HepG2 (cell line): ENCODE measurements around the gene COL27A1. TPM values are rescaled to one million over a fixed set of nuclear protein-coding genes. Genes with fewer than 3 reads are reported as not detected.
A peak's percentile ranks its signal among the peaks of the same experiment; 100 is the strongest.

ENCODE experiments used
- ATAC-seq: fragments of 200-7000 bp; cut with Tn5 transposase; 3 replicates; pipeline ENCODE4 v1.9.1; 2020; ENCODE audit warnings: mild to moderate bottlenecking, moderate library complexity
- BruUV-seq: library from RNA; stranded (reverse); fragments of 400-500 nt; replicated peaks from 2 replicates; lab custom pipeline; 2021; lab: Mats Ljungman, UMichigan
- CTCF ChIA-PET: fragments of 300-600 bp; formaldehyde crosslinking; extraction: SDS; loops from one replicate; lab custom pipeline; 2021; ENCODE audit warnings: low total read pairs, inconsistent platforms, low intra/inter-chr PET ratio; lab: Yijun Ruan, JAX
- POLR2A ChIA-PET: fragments of 350-600 bp; sonication (Branson Sonifier 250); formaldehyde crosslinking; loops from one replicate; lab custom pipeline; 2020; ENCODE audit warnings: antibody characterized with exemption, inconsistent platforms; lab: Yijun Ruan, JAX
- DNase-seq: peaks from one replicate; pipeline ENCODE4 v3.0.0-alpha.2; 2015; ENCODE audit warnings: low spot score
- FAIRE-seq: peaks from 3 replicates; lab custom pipeline; 2011; peaks lifted over from hg19 to GRCh38; lab: Jason Lieb, UNC
- H2AFZ ChIP-seq: one replicate; pipeline ENCODE4 v1.6.1; 2011; ENCODE audit warnings: low read length, inconsistent platforms
- H3K27ac ChIP-seq: fragments of 300-600 bp; 3 replicates; pipeline ENCODE4 v1.8.0; 2011; ENCODE audit warnings: mixed run types, mild to moderate bottlenecking, mixed read lengths, low read length, inconsistent platforms; ENCODE audit not compliant: insufficient read depth; ENCODE audit errors: extremely low read length
- H3K27me3 ChIP-seq, 2 experiments: fragments of 200-600 bp in 1 of 2; 2 replicates in 1 of 2; 3 replicates in 1 of 2; pipeline versions ENCODE4 v1.6.0 to v1.8.0; 2011; ENCODE audit warnings: low read length in 2 of 2, mild to moderate bottlenecking in 2 of 2, moderate library complexity in 2 of 2, inconsistent platforms in 1 of 2; ENCODE audit not compliant: insufficient read depth in 2 of 2, control insufficient read depth in 1 of 2
- H3K36me3 ChIP-seq, 2 experiments: fragments of 200-600 bp in 1 of 2; replicated peaks in 1 of 2; 2 replicates in 1 of 2; 3 replicates in 1 of 2; pipeline versions ENCODE4 v1.5.1 to v1.8.0; 2011; ENCODE audit warnings: low read length in 2 of 2, inconsistent platforms in 1 of 2; ENCODE audit not compliant: insufficient read depth in 2 of 2, control insufficient read depth in 1 of 2
- H3K4me1 ChIP-seq: 2 replicates; pipeline ENCODE4 v1.5.1; 2012; ENCODE audit warnings: low read length, inconsistent platforms; ENCODE audit not compliant: insufficient read depth
- H3K4me2 ChIP-seq: 2 replicates; pipeline ENCODE4 v1.6.0; 2011; ENCODE audit warnings: low read depth, low read length, inconsistent platforms
- H3K4me3 ChIP-seq, 3 experiments: fragments of 200-600 bp in 1 of 3; sonication (generic), shearing (Covaris generic) in 1 of 3; replicated peaks in 1 of 3; 2 replicates each; pipeline ENCODE4 v1.5.1; 2011 to 2016; ENCODE audit warnings: low read length in 3 of 3, inconsistent platforms in 2 of 3, low read depth in 2 of 3, mild to moderate bottlenecking in 2 of 3, control low read depth in 1 of 3, mixed read lengths in 1 of 3; ENCODE audit not compliant: insufficient read depth in 1 of 3
- H3K79me2 ChIP-seq: one replicate; pipeline ENCODE4 v1.6.1; 2011; ENCODE audit warnings: low read length, inconsistent platforms; ENCODE audit not compliant: insufficient read depth
- H3K9ac ChIP-seq: 2 replicates; pipeline ENCODE4 v1.6.0; 2011; ENCODE audit warnings: mild to moderate bottlenecking, low read depth, low read length, inconsistent platforms; ENCODE audit not compliant: insufficient read depth
- H3K9me3 ChIP-seq: 2 replicates; pipeline ENCODE4 v1.5.1; 2012; ENCODE audit warnings: mild to moderate bottlenecking, low read length
- H4K20me1 ChIP-seq: 2 replicates; pipeline ENCODE4 v1.6.0; 2011; ENCODE audit warnings: inconsistent platforms, mild to moderate bottlenecking, low read length, moderate library complexity; ENCODE audit not compliant: insufficient read depth
- MXD1 ChIP-seq: sonication (generic); formaldehyde crosslinking; IDR thresholded peaks from 2 replicates; pipeline ENCODE4 v1.4.0; 2020; ENCODE audit warnings: mild to moderate bottlenecking, missing genetic modification reagents
- PITX1 ChIP-seq: sonication (generic); formaldehyde crosslinking; IDR thresholded peaks from 2 replicates; pipeline ENCODE4 v1.5.1; 2020; ENCODE audit warnings: mild to moderate bottlenecking, missing genetic modification reagents
- RBM22 ChIP-seq: fragments of 200-400 bp; formaldehyde crosslinking; optimal IDR thresholded peaks from 2 replicates; pipeline ENCODE3; 2017; ENCODE audit warnings: mild to moderate bottlenecking, low read length, moderate library complexity
- SYNCRIP ChIP-seq: fragments of 200-400 bp; formaldehyde crosslinking; IDR thresholded peaks from 2 replicates; pipeline ENCODE4 v1.6.1; 2018; ENCODE audit warnings: mild to moderate bottlenecking, low read depth, low read length; ENCODE audit not compliant: insufficient read depth
- ZNF251 ChIP-seq: sonication (generic); formaldehyde crosslinking; IDR thresholded peaks from 2 replicates; pipeline ENCODE4 v1.9.0; 2021; ENCODE audit warnings: mild to moderate bottlenecking, missing genetic modification reagents
- ZNF629 ChIP-seq: sonication (generic); formaldehyde crosslinking; conservative IDR thresholded peaks from 2 replicates; pipeline ENCODE4 v1.5.0; 2020; ENCODE audit warnings: missing genetic modification reagents
- ZNF768 ChIP-seq: sonication (generic); formaldehyde crosslinking; IDR thresholded peaks from 2 replicates; pipeline ENCODE4 v1.4.0; 2020; ENCODE audit warnings: missing genetic modification reagents
- WGBS: methylation state at CpG from one replicate; pipeline ENCODE4 v1.1.6; 2017; ENCODE audit warnings: low lambda C conversion rate; 5-methylcytosine and 5-hydroxymethylcytosine counted together
- in situ Hi-C: cut with HindIII; loops from 2 replicates; pipeline ENCODE4 v1.10.0; 2017; ENCODE audit warnings: low pct_unique_long_range_greater_than_20kb; ENCODE audit not compliant: extremely low pct_ligation_motif_present
- intact Hi-C: fragments of 100-400 bp; cut with micrococcal nuclease; formaldehyde crosslinking; loops from one replicate; pipeline ENCODE4 v1.10.0; 2022; ENCODE audit not compliant: unreplicated experiment
- polyA plus RNA-seq, 8 experiments: library from polyadenylated mRNA; depleted of rRNA in 3 of 8; stranded (reverse) in 7 of 8; unstranded in 1 of 8; fragments of >200 nt; fragmentation: Illumina TruSeq in 4 of 8; extraction: Trizol in 4 of 8; gene quantifications; 2 replicates each; pipeline versions ENCODE4 v1.2.1 to v1.2.3, GENCODE V29; 2011 to 2016; ENCODE audit warnings: low read depth in 4 of 8, missing spikeins in 1 of 8, mixed read lengths in 1 of 8; ENCODE audit not compliant: insufficient read depth in 1 of 8
- total RNA-seq, 5 experiments: library from RNA; depleted of rRNA; stranded (reverse); fragments of >200 nt; fragmentation: Illumina TruSeq; extraction: Trizol; gene quantifications; 2 replicates each; pipeline ENCODE4 v1.2.3, GENCODE V29; 2016; ENCODE audit warnings: low read depth in 1 of 5

The COL27A1 gene
- total and polyA plus RNA-seq, 2 of the 13 experiments (the other 11 are each of a cell fraction or from before 2014, with no cell fraction given) = 71.3 to 89.1 TPM

DNA sequence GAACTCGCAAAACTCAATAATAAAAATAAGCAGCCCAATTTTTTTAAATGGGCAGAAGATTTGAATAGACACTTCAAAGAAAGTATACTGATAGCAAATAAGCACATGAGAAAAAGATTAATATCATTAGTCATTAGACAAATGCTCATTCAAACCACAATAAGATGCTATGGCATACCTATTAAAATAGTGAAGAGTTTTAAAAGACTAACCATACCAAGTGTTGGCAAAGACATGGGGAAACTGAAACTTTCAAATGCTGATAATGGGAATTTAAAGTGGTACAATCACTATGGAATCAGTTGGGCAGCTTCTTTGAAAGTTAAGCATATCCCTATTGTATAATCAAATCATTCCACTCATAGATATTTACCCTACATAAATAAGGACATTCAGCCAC is 141.0 kb downstream of the COL27A1 start (continued):
- no peak for TF ChIP-seq MXD1

DNA sequence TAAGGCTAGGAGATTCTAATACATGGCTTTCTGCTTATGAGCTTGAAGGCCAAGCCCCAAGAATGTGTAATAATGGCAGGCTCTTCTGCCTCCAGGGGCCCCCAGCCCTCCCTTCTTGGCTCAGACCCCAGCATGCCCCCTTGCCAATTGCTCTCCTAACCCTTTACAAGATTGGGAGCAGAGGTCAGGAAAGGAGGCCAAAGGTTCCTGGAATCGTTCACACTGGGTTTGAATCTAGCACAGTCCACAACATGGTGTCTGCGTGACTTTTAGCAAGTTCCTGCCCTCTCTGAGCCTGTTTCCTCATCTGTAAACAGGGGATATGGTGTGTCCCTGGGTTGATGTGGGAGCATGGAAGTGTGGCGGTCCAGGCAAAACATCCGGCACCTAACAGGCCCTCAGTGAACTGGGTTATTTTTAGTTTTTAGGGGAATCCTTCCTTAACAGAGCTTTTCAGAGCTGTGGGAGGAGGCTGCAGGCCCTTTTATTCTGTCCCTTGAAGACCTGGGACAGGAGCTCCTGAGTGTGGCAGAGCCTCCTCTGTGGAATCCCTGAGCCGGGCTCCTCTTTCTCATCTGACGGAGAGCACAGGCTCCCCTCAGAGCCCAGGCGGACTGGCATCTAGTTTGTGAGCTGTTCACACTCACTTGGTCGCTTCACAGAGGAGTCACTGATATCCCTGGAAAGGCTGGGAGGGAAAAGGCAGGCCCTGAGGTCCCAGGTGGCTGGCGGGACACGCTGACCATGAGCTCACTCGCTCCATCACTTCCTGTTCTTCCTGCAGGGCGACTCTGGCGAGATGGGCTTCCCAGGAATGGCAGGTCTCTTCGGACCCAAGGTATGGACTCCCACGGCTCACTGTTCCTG is 144.2 kb downstream of the COL27A1 start:
- no peak for FAIRE-seq
- Histone ChIP-seq H4K20me1 (no peaks in the 10 kb centered on the region), H3K27me3 (no peaks in the 10 kb centered on the region), H2AFZ (no peak overlapping the region), H3K79me2 (no peaks in the 10 kb centered on the region), H3K4me1 (0 out of 2 replicates have a peak, but pooled peaks cover under 1% of the 10 kb centered on the region), H3K9me3 (peaks cover 6% of the 10 kb centered on the region), H3K4me2 (no peak overlapping the region), H3K9ac (no peak overlapping the region), H3K4me3 (no peak overlapping the region), H3K27ac (no peak overlapping the region), H3K36me3 (peaks cover 28 to 89% of the 10 kb centered on the region in 2 experiments)
- TF ChIP-seq ZNF251 (CRISPR knock-in tag) = no peak
- TF ChIP-seq ZNF768 (CRISPR knock-in tag) = peak; percentile 26; the same call in 1 of the 2 replicates
- DNase-seq = no peak
- ChIA-PET CTCF (no interaction called here), POLR2A (no interaction called here)
- BruUV-seq = no TSS peak
- intact Hi-C loops = no loop called here
- 94% methylated on average over 12 of the region's 15 CpGs for WGBS
- no peak for ATAC-seq
- in situ Hi-C loops = no loop called here

GRCh38 chr9:114300153-114300845 is 145.0 kb downstream of the COL27A1 start:
- TF ChIP-seq RBM22 = peak; percentile 40
- no peak for TF ChIP-seq PITX1 (CRISPR knock-in tag)
- peak; percentile 81 for TF ChIP-seq ZNF629 (CRISPR knock-in tag)
- TF ChIP-seq SYNCRIP = no peak
- TF ChIP-seq, all 625 proteins: peak for 2
- Histone ChIP-seq H2AFZ (no peak overlapping the region), H3K27ac (no peak overlapping the region), H3K4me1 (peaks cover 8% of the 10 kb centered on the region), H3K27me3 (no peaks in the 10 kb centered on the region), H3K4me2 (no peak overlapping the region), H3K36me3 (peaks cover 31 to 87% of the 10 kb centered on the region in 2 experiments), H3K4me3 (no peak overlapping the region), H3K79me2 (no peaks in the 10 kb centered on the region), H4K20me1 (no peaks in the 10 kb centered on the region), H3K9ac (no peak overlapping the region), H3K9me3 (no peaks in the 10 kb centered on the region)
- ChIA-PET POLR2A (no interaction called here), CTCF (no interaction called here)
- in situ Hi-C loops = no loop called here
- DNase-seq (no peak), FAIRE-seq (no peak), ATAC-seq (no peak)
- whole genome bisulfite sequencing = 93% methylated on average over 3 of the region's 4 CpGs
- BruUV-seq = no TSS peak
- intact Hi-C loops = no loop called here
